ENCODE measurements around the gene DTD2.
"Not testable (repeated sequence)": the region's sequence is repeated elsewhere in the genome, so short reads cannot be mapped to it uniquely, and the experiment has no call there.

DTD2 gene
- total RNA-seq = 3.5 to 15.3 (median 10.1) reads per million in 17 experiments

DNA sequence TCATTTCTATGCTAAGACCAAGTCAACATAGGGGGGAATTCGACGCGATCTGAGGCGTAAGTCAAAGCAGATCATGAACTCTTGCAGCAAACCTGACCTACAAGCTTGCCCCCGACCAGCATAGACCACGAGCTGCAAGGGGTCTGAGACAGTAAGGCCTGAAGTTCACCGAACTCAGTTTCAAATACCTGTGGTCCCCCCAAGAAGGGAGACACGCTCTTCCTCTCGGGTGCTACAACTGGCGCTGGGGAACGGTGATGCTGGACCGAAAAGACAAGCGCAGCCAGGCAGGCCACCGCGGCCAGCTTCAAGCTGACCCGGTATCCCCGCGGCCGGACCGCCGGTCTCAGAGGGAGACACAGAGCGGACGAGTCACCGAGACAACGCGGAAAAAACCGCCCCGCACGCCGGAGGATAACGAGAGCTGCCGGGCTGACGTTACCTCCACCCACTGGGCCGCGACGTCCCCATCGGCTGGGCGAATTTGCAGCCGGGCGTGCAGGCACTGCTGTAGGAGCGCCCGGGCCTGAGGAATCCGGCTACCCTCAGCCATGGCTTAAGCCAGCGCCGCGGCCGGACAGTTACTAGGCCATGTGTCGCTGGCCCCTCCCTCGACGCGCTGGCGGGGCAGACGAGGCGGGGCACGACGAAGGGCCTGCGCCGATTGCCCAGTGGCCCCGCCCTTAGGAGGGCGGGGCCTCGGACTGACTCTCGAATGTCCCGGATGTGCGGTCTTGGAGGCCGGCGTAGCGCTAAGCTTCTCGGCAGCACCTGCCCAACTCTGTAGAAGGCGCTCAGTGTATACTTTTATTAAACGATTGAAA, at the start of gene DTD2:
DTD2 (minus strand) TSS at position 666 of the 824 bp plus-strand sequence; CDS start at position 553, 113 bp downstream.
- peak; percentile 97 to 99 (median 98) for DNase-seq

DNA sequence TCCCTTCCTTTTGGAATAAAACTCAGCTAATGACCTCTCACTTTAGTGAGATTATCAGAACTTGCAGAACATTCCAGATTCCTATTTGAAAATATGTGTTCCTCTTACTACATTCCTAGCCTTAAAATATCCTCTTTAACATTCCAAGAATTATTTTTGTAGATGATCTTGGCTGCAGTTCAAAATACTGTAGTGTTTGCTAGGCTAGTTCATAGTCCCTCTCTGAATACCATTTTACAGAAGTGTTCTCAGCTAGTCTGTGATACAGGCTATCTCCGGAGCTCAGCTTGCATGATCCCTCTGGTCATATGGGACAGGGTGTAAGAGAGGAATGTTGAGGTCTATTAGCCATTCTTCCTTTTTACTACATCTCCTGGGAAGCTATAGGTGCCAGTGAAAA, 48.1 kb upstream of the DTD2 start:
- no peak for DNase-seq

DNA sequence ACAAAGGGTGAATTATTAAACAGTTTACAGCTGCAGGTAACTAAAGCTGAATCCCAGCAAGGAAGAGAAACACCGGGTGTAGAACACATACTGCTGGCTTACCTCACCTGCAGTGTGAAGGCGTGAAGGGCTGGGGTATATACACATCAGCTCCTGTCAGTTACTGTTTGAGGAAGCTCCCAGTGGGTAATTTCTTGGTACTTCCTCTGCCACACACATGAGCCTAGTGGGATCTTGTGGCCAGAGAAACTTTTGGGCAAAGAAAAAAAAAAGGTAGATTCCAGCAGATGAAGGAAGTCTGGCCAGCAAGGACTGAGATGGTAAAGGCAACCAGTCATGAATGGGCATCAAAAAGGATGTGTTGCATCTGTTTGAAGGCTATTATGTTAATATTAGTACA, 44.6 kb upstream of the DTD2 start:
- DNase-seq = peak in 3 of 4 experiments; percentile 26 to 40 (median 30)

DNA sequence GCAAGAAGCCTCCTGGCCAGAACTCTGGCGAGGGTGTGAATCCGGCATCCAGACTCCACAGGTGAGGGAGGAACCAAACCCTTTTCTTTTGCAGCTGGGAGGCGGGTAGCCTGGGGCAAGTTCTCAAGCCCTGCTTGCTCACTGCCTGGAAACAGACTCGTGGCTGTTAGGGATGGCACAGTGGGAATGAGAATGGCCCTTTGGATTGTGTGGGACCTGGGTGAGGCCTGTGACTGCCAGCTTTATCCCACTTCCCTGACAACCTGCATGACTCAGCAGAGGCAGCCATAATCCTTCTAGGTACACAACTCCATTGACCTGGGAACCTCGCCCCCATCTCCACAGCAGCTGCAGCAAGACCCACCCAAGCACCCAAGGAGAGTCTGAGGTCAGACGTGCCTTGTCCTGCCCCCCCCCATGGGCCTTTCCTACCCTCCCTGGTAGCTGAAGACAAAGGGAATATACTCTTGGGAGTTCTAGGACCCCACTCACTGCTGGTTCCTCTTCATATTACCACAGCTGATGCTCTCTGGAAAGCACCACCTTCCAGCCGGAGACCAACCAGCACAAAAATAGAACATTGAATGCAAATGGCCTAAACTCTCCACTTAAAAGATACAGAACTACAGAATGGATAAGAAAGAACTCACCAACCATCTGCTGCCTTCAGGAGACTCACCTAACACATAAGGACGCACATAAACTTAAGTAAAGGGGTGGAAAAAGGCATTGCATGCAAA, 35.6 kb upstream of the DTD2 start:
- no peak for DNase-seq

DNA sequence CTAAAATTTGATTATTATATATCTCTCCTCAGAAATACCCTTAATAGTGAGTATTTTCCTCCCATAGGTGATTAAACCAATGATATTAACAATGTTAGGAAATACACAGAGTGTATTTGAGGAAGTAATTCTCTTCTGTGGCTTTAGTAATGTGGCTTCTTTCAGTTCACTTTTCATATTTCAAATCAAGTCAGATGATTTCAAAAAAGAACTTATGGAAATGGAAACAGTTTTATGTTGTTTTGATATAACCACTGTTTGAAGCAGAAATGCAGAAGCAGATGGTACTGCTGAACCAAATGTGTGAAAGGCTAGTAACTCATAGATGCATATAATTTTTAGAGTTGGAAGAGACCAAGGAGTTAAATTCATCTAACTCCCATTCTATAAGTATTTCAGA, 32.4 kb upstream of the DTD2 start:
- DNase-seq = peak; percentile 30 to 81 (median 61)

DNA sequence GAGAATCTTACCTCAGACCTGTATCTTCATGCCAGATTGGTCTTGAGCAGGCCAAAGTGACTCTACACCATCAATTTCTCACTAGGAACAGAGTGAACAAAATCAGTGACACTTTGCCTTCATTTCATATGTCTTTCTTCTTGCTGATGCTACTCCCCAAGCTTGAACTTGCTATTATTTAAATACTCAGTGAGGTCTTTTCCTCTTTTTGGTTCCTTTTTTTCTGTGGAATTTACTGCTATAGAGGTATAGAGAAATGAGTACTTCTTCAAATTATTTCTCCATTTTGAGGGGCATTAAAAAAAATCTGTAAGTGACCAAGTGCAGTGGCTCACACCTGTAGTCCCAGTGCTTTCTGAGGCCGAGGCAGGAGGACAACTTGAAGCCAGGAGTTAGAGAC, 30.6 kb upstream of the DTD2 start, which contains the start of gene GPR33:
GPR33 (minus strand) TSS at position 154 of the 400 bp plus-strand sequence. CDS start 4,074 bp downstream, outside the sequence.
- peak; percentile 15 to 87 (median 52) for DNase-seq

DNA sequence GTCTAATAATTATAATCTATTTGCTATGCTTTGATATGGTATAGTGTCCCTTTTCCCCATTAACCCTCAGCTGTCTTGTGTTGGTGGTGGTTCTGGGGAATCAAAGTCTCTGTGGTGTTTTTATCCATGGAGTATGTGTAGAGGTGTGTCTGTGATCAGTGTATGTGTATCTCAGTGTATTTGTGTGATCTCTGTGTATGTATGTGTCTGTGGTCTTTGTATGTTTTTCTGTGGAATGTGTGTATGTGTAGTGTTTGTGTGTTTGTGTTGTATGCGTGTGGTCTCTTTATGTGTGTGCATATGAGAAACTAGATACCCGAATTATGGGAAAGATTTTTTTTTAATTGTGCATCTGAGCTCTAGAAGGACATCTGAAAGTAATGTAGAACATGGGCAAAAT, 29.5 kb upstream of the DTD2 start:
- DNase-seq = no peak

DNA sequence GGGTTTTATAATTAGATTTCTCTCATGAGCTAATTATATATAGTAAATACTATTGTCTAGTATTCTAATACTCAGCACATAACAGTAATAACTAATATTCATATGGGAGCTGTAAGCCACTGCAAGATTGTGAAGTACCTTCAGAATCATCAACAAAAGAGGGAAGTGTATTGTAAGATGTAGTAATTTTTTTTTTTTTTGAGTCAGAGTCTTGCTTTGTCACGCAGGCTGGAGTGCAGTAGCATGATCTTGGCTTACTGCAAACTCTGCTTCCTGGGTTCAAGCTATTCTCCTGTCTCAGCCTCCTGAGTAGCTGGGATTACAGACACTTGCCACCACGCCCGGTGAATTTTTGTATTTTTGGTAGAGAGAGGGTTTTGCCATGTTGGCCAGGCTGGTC, 27.4 kb upstream of the DTD2 start:
- DNase-seq = peak; percentile 45 to 86 (median 77)

DNA sequence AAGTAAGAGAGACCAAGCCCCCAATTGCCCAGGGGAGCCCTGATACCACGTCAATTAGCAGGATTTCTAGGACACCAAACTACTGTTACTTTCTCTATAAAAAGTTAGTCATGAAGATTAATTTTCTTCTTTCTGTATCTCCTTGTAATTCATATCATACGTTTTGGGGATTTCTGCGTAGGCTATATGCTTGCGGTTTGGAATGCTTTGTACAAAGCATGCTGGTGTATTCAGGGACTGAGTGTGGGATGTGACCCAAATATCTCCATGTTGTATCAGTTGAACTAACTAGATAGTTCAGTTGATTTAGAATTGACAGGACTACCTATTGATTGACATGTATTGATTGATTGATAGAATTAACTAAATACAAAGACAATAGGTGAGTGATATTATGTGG, 22.9 kb upstream of the DTD2 start:
- no peak for DNase-seq

DNA sequence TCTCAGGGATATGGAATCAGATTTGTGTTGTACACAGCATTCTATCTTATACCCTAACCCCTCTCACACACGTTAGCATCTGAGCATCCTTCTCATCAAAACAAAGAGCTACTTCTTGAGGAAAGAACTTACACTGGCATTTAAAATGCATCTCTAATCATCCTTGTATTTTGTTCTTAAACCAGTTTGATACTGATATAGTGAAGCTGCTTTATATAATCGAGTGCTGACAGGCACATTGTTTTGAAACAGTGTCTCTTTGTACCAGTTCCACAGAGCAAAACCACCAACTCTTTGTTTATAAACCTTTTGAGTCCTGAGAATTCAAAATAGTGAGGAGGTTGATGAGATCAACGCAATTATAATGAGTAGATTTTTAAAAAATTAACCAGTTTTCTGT, 21.7 kb upstream of the DTD2 start:
- no peak for DNase-seq

DNA sequence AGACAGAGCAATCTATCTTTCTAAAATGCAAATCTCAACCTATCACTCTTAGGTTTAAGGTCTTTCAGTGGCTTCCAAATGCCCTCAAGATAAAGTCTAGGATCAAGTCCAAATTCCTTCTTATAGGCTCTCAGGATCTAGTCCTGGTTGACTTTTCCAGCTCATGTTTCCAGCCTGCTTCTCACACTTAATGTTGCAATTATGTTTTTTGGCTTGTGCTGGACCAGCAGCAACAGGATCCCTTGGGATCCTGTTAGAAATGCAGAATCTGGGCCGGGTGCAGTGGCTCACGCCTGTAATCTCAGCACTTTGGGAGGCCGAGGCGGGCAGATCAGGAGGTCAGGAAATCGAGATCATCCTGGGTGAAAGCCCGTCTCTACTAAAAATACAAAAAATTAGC, 19.9 kb upstream of the DTD2 start:
- no peak for DNase-seq

DNA sequence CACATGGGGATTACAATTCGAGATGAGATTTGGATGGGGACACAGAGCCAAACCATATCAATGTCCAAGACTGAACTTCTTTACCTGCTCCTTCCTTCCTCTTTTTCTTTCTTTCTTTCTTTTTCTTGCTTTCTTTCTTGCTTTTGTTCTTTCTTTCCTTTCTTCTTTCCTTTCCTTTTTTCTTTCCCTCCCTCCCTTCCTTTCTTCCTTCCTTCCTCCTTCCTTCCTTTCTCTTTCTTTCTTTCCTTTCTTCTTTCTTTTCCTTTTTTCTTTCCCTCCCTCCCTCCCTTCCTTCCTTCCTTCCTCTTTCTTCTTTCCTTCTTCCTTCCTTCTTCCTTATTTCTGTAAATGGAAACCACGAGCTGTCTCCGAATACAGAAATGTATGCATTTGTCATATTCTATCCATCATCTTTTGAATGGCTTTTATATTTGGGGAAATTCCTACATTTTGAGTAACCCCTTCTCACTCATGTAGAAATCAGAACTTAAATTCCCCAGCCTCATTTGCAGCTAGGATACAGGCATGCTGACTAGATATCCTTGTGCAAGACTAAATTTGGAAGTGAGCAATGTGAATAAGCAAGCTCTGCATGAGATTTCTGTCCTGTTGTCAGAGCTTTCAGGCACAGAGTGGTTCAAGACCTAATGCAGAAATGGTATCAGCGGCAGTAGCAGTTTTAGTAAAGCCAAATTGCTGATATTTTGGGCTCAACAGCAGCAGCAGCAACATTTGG, 19.0 kb upstream of the DTD2 start:
- DNase-seq = peak in 1 of 4 experiments; percentile 31

DNA sequence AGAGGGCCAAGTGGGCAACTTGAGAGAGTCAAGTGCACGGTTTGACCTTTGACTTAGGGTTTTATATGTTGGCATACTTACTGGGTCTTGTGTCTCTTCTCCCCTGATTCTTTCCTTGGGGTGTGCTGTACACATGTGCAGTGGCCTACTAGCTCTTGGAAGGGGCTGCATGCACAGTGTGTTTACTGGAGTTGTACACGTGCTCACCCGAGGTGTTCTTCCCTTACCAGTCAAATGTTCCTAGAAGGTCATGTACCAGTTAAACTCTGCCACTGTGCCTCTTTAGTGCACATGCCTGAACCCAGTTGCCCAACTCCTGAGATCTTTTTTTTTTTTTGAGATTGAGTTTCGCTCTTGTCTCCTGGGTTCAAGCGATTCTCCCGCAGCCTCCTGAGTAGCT, 9.2 kb upstream of the DTD2 start:
- DNase-seq = no peak

DNA sequence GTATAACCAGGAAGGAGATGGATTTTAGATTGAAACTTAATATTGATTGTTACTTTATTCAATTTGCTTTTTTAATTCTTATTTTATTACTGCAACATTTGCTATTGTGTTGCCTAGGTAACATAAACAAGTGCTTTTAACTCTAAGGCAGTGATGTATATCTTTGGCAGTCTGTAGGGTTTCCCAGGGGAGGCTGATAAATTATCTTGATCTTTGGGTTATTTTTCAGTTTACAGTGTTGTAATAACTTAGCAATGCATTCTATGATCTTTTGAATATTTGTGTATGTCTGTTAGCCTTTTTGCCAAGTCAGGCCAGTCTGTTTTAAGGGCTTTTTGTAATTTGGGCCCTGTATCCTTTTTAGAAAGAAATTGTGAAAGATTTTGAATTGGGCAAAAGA, 7.8 kb upstream of the DTD2 start:
- no peak for DNase-seq

DNA sequence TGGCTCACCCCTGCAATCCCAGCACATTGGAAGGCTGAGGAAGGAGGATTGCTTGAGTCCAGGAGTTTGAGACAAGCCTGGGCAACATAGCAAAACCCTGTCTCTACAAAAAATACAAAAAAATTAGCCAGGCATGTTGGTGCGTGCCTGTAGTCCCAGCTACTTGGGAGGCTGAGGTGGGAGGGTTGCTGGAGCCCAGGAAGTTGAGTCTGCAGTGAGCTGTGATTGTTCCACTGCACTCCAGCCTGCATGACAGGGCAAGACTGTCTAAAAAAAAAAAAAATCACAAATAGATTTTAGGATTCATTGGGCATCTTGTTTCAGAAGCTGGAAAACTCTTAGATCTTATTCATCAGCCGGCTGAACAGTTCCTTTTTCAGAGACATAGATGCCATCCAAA, 5.1 kb upstream of the DTD2 start:
- DNase-seq = not testable (repeated sequence)

DNA sequence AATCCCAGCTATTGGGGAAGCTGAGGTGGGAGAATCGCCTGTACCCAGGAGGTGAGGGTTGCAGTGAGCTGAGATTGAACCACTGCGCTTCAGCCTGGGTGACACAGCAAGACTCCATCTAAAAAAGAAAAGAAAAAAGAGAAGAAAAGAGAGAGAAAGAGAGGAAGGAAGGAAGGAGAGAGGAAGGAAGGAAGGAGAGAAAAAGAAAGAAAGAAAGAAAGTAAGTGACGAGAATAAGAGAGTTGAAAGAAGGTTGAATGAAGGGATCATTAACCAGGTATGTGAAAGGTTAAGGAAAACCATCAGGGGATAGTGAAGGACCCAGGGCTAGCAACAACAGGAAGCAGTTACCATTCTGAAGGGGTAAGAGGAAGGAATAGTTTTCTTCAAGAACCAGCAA, 4.2 kb upstream of the DTD2 start:
- no peak for DNase-seq

DNA sequence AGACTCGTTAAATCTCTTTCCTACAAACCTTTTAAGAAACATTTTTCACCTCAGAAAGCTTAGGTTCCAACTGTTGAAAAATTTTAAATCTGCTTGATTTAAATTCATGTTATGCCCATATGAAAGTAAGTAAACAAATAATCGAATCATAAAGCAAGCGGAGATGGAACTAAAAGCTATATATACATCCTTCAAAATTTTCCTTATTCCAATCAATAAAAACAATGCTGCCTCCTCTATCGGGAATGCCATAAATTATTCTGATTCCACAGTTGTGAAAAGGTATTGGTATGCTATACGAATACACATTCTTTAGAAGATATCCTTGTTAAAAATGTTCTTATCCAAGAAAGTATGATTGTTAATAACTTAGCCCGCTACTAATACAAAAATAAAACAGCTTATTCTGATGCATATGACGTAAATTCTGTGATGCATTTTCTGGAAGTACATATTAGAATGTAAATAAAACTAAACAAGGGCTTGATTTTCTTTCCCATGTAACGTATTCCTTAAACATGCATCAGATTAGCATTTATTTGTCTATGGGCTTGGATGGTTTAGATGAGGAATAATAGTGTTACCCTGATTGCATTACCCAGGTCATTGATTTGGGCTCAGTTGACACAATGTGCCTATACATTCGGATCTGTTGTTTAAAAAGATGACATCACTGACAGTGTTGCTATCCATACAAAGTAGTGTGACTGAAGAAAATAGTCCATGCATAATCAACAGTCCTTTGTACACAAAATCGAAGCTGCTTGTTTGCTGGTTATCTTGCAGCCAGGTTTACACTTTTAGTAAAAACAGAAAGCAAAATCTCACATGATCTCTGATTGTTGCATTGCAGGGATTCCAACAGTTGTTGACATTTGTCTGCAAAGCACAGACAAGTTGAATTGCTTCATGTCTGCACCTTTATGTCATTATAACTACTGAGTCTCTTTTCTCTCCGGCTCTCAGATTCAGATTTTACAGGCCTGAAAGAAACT, 656 bp upstream of the DTD2 start:
- DNase-seq = no peak

DNA sequence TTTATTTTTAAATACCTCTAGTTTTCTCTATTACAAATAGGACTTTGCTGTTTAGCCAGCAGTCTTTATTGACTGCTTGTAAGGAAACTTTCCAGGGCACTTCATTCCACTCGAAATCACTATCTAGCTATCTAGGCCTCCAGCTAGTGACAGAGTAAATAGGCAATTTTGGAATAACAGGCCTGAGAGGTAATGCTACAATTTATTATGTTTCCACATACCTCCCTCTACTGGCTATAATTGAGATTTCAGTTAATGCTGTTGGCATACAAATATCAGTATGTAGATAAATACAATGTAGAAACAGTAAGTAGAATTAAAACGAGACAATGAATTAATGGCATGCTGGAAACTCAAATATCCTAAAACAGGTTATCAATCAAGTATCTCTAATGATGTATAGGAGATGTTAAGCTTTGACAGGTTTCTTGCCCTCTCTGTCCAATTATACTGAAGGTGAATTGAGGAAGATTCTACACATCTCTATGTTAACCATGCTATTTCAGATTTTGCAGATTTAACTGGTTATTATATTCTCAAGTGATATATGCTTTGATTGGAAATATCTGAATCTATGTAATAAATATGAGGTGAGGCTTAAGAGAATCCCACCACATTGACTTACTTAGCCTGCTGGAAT, 7.2 kb downstream of the DTD2 start:
- DNase-seq = peak; percentile 6 to 65 (median 40)

DNA sequence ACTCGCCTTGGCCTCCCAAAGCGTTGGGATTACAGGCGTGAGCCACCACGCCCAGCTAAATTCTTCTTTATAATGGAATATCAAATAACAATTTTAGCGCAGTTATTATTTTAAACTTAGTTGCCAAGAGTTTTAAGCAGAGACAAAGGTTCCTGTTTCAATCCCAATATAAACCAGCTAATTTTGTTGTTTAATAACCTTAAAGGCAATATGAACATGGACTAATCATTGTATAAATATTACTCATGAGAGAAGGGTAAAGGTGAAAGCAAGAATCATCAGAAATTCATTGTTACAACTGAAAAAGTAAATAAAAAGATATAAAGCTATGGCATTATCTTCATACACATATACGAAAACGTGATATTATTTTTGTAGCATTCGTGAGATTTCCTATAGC, 8.2 kb downstream of the DTD2 start:
- no peak for DNase-seq

DNA sequence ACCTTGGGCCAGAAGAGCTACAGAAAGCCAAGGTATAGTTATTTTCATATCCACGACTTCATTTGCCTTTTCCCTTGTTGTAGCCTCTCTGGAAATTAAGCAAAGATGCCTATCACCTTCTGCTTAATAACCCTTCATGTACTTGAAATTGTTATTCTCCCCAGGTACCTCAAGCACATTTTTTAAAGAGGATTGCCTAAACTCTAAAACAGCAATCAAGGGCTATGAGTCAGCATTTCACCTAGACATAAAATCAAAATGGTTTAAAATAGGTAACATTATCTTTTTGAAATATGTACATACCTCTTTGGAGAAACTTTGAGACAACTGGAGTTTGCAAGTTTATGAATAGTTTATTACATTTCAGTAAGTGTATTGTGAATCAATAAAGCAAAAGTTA, 11.6 kb downstream of the DTD2 start:
- no peak for DNase-seq

DNA sequence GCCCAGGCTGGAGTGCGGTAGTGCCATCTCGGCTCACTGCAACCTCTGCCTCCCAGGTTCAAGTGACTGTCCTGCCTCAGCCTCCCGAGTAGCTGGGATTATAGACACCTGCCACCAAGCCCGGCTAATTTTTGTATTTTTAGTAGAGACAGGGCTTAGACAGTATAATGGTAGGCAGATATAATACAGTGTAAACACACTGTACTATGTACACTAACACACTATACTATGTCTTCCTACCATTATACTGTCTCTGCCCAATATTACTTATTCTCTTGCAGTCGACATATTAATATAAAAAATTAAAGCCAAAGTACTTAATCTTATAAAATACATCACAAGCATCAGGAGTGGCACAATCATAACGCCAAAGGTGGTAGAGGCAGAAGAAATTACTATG, 15.0 kb downstream of the DTD2 start:
- no peak for DNase-seq

All from suppressor macrophage (primary cell).